ENCODE data around the gene FAM171A2.
"Not testable (repeated sequence)": the region's sequence is repeated elsewhere in the genome, so short reads cannot be mapped to it uniquely, and the experiment has no call there.

The FAM171A2 gene

DNA sequence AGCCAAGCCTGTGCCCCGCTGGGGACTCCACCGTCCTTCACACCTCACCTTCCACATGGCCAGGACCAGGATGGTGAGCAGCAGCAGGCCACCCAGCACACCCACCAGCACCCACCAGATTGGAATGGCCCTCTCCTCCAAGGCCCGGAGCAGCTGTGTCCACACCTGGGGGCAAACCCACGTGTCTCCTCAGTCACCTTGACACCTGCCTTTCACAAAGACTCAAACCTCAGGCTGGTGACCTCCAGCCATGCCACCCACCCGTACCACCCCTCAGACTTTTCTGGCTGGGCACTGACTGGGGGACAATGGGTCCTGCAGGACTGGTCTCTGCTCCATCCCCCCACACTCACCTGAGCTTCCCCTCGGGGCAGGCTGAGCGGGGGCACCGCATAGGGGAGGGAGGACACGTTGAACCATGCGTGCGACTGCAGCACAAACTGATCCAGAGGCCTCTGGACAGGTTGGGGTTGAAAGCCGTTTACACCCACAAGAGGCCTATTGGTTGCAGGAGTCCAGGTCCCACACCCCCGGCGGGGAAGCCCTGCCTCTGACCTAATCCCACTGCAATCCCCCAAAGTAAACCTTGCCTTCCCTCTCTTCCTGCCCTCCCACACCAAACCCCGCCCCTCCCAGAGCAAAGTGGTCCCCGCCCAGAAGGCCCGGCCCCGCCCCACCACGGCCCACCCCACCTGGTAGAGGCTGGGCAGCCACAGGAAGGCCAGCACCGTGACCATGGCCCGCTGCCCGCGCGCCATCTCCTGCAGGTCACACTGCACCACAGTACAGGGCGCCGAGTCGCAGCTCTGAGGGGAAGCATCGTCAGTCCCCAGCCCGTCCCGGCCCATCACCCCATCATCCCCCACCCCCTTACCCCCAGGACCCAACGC is 10.9 kb upstream of the FAM171A2 start:
- Mint-ChIP-seq H3K4me3 (no peak overlapping the region), H3K27ac (no peak overlapping the region), H3K36me3 (ENCODE audit: low read depth) (no peaks in the 10 kb centered on the region), H3K4me1 (ENCODE audit: low read depth) (no peaks in the 10 kb centered on the region), H3K27me3 (peaks cover 18% of the 10 kb centered on the region), H3K9me3 (no peaks in the 10 kb centered on the region)

DNA sequence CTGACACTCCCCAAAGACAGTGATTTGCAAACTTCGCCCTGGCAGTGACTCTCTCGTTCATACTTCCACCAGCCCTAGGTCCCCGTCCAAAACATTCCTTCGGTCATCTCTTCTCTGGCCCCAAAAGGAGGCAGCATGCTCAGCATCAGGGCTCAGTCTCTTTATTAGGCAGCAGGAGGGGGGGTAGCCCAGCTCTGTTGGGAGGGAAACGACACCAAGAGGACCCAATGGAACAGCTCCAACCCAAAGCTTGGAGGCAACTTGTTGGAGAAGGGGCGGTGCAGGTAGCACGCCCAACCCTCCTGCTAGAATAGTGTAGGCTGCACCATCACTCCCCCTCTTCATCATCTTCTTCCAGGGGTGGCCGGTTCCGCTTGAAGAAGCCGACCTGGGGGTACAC is 8.4 kb upstream of the FAM171A2 start:
- no peak overlapping the region for H3K4me3 Mint-ChIP-seq
- no peaks in the 10 kb centered on the region for H3K36me3 Mint-ChIP-seq (ENCODE audit: low read depth)
- H3K27ac Mint-ChIP-seq = no peak overlapping the region
- H3K4me1 Mint-ChIP-seq (ENCODE audit: low read depth) = no peaks in the 10 kb centered on the region
- H3K27me3 Mint-ChIP-seq = peaks cover 30% of the 10 kb centered on the region
- no peaks in the 10 kb centered on the region for H3K9me3 Mint-ChIP-seq

DNA sequence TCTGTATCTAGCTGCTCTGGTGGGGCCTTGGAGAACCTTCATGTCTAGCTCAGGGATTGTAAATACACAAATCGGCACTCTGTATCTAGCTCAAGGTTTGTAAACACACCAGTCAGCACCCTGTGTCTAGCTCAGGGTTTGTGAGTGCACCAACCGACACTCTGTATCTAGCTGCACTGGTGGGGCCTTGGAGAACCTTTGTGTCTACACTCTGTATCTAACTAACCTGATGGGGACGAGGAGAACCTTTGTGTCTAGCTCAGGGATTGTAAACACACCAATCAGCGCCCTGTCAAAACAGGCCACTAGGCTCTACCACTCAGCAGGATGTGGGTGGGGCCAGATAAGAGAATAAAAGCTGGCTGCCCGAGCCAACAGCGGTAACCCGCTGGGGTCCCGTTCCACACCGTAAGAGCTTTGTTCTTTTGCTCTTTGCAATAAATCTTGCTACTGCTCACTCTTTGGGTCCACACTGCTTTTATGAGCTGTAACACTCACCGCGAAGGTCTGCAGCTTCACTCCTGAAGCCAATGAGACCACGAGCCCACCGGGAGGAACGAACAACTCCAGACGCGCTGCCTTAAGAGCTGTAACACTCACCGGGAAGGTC is 5.9 kb upstream of the FAM171A2 start:
- not testable (repeated sequence) for H3K4me1 Mint-ChIP-seq (ENCODE audit: low read depth); H3K9me3 Mint-ChIP-seq

DNA sequence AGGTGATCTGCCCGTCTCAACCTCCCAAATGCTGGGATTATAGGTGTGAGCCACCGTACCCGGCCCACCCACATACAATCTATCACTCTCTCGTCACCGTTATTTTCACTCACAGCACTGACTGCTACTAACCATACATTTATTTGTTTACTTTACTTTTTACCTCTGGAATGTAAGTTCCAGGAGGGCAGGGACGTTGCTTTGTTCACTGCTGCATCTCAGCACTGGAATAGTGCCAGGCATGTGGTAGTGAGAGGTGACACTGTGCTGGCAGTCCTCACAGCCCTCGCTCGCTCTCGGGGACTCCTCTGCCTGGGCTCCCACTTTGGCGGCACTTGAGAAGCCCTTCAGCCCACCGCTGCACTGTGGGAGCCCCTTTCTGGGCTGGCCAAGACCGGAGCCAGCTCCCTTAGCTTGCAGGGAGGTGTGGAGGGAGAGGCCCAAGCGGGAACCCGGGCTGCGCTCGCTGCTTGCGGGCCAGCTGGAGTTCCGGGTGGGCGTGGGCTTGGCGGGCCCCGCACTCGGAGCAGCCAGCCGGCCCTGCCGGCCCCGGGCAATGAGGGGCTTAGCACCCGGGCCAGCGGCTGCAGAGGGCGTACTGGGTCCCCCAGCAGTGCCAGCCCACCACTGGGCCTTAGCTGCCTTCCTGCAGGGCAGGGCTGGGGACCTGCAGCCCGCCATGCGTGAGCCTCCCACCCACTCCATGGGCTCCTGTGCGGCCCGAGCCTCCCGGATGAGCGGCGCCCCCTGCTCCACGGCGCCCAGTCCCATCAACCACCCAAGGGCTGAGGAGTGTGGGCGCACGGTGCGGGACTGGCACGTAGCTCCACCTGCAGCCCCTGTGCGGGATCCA is 5.0 kb upstream of the FAM171A2 start:
- not testable (repeated sequence) for H3K9me3 Mint-ChIP-seq
- H3K27me3 Mint-ChIP-seq = peaks cover 49% of the 10 kb centered on the region

More for the DNA sequence above, 5.9 kb upstream of the FAM171A2 start:
- H3K27ac Mint-ChIP-seq; H3K36me3 Mint-ChIP-seq (ENCODE audit: low read depth): not testable (repeated sequence)
- H3K27me3 Mint-ChIP-seq = peaks cover 49% of the 10 kb centered on the region
- H3K4me3 Mint-ChIP-seq = peak overlapping the region; percentile 64

GRCh38 chr17:44367231-44367979 is 3.8 kb upstream of the FAM171A2 start:
- Mint-ChIP-seq H3K4me1 (ENCODE audit: low read depth) (no peaks in the 10 kb centered on the region), H3K27ac (no peak overlapping the region), H3K27me3 (peaks cover 49% of the 10 kb centered on the region), H3K9me3 (no peaks in the 10 kb centered on the region), H3K36me3 (ENCODE audit: low read depth) (no peaks in the 10 kb centered on the region), H3K4me3 (no peak overlapping the region)

More for the DNA sequence above, 5.0 kb upstream of the FAM171A2 start:
- H3K4me3 Mint-ChIP-seq; H3K27ac Mint-ChIP-seq; H3K36me3 Mint-ChIP-seq (ENCODE audit: low read depth); H3K4me1 Mint-ChIP-seq (ENCODE audit: low read depth): not testable (repeated sequence)

DNA sequence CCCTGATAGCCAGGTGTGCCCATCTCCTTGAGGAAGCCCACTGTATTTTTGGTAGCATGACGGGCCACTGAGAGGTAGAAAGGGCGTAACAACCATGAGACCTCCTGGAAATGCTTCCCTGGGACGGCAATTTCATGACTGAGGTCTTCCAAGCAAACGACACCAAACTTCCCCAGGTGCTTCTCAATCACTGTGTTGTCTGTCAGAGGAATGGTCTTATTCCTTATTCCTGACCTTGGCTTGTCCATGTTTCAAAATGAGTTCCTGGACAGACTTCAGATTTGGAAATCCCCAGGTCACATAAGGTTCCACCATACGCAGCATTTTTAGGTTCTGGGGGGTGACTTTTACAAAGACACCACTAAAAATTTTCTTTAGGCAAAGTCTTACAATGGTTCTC is 1.4 kb upstream of the FAM171A2 start:
- H3K4me1 Mint-ChIP-seq (ENCODE audit: low read depth); H3K36me3 Mint-ChIP-seq (ENCODE audit: low read depth); H3K4me3 Mint-ChIP-seq; H3K9me3 Mint-ChIP-seq; H3K27ac Mint-ChIP-seq: not testable (repeated sequence)
- peaks cover 45% of the 10 kb centered on the region for H3K27me3 Mint-ChIP-seq

DNA sequence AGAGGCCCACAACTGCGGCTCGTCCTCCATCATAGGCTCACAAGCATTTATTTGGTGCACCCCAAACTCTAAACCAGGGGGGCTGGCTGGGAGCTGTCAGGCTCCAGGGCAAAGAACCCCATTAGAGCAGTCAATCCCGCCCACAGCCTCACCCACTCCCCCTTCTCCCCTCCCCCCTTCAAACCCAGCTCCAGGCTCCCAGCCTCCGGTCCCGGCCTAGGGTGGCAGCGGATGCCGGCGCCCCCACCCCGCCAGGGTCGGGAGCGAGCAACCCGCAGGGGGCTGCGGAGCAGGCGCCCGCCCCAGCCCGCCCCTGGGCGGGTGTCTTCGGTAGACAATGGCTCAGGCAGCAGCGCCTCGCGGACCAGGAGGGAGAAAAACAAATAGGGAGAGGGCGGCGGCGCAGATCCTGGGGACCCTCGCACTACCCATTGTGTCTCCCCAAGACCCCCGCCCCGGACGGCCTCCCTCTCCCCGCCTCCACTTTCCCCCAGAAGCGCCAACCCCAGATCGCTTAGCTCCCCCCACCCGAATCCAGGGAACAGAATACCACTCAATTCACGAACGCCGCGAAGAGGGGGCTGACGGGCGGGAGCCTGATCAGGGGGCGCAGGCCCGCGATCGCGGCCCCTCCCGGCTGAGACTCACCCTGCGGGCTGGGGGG is 572 bp downstream of the FAM171A2 start:
- Mint-ChIP-seq H3K27me3 (peaks cover 38% of the 10 kb centered on the region), H3K4me3 (peak overlapping the region; percentile 62), H3K27ac (no peak overlapping the region)

DNA sequence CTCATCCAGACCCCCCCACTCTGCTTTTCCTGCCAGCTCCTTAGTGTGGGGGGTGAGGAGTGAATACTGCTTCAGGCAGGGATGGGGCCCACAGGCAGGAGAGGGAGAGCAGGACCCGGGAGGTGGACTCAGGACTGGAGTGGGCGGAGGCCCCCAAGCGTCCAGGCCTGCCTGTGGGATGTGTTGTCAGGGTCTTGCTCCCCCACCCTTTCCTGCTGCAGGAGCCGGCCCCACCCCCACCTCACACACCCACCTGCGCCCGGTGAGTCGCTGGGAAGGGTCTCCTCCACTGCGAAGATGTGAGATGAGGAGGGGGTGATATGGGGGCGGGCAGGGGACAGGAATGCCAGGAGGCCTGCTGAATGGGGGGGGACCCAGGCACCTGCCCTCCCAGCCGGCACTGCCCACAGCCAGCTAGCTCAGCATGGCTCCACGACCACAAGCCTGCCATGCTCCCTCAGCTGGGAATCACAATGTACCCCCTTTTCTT is 1.1 kb downstream of the FAM171A2 start:
- H3K27me3 Mint-ChIP-seq = peaks cover 35% of the 10 kb centered on the region
- H3K36me3 Mint-ChIP-seq (ENCODE audit: low read depth) = no peaks in the 10 kb centered on the region
- H3K27ac Mint-ChIP-seq = no peak overlapping the region
- H3K4me1 Mint-ChIP-seq (ENCODE audit: low read depth) = no peaks in the 10 kb centered on the region
- H3K9me3 Mint-ChIP-seq = no peaks in the 10 kb centered on the region
- no peak overlapping the region for H3K4me3 Mint-ChIP-seq

More for the DNA sequence above, 572 bp downstream of the FAM171A2 start:
- Mint-ChIP-seq H3K9me3 (no peaks in the 10 kb centered on the region), H3K4me1 (ENCODE audit: low read depth) (no peaks in the 10 kb centered on the region), H3K36me3 (ENCODE audit: low read depth) (no peaks in the 10 kb centered on the region)

DNA sequence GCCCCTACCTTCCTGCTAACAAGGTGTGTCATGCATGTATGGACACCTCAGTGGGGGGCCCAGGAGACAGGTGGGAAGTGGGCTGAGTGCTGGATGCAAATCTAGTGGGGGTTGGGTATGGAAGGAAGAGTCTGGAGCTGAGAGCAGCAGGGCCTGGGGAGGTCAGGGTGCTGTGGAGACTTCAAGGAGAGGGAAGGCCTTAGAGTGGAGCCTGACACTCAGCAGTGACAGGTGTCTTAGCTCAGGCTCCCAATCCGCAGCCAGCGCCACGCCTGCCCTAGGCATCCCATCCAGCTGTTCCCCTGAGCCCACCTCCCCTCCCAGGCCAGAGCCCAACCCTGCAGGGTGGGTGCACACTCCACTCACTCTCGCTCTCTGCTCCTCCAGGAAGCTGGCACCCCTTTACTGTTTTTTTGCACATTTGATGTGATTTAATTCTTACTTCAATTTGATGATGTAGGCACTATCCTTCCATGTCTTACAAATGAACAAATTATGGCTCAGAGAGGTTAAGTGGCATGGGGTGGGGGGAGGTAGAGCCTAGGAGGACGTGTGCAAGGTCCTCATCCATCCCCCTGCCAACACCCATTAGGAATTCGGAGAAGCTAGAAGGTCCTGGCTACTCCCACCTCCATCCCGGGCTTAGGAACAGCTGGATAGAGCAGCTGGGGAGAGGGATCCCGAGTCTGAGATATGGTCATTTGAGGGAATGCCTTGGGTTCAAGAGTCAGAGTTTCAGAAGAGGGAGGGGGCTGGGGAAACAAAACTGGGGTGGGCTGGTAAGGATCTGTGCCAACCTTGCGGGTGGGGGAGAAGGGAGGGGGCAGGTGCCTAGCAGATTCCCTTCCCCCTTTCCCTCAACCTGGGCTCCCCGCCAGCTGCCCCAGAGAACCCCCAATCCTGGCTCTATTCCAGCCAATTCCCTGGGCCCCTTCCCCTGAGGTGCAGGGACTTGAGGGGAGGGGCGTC is 2.1 kb downstream of the FAM171A2 start:
- peaks cover 27% of the 10 kb centered on the region for H3K27me3 Mint-ChIP-seq
- H3K36me3 Mint-ChIP-seq (ENCODE audit: low read depth) = no peaks in the 10 kb centered on the region
- H3K27ac Mint-ChIP-seq = no peak overlapping the region
- H3K4me3 Mint-ChIP-seq = no peak overlapping the region
- H3K4me1 Mint-ChIP-seq (ENCODE audit: low read depth) = no peaks in the 10 kb centered on the region
- H3K9me3 Mint-ChIP-seq = no peaks in the 10 kb centered on the region

GRCh38 chr17:44360826-44361225 is 2.8 kb downstream of the FAM171A2 start:
- Mint-ChIP-seq H3K4me1 (ENCODE audit: low read depth) (no peaks in the 10 kb centered on the region), H3K36me3 (ENCODE audit: low read depth) (no peaks in the 10 kb centered on the region), H3K27me3 (peaks cover 20% of the 10 kb centered on the region), H3K27ac (no peak overlapping the region), H3K4me3 (no peak overlapping the region), H3K9me3 (no peaks in the 10 kb centered on the region)

- H3K27ac Mint-ChIP-seq = no peak overlapping the region
- H3K36me3 Mint-ChIP-seq (ENCODE audit: low read depth) = no peaks in the 10 kb centered on the region
- H3K4me3 Mint-ChIP-seq = no peak overlapping the region
- peaks cover 15% of the 10 kb centered on the region for H3K27me3 Mint-ChIP-seq
- H3K4me1 Mint-ChIP-seq (ENCODE audit: low read depth) = no peaks in the 10 kb centered on the region
- H3K9me3 Mint-ChIP-seq = no peaks in the 10 kb centered on the region
Observed at GRCh38 chr17:44360144-44360533, 3.5 kb downstream of the FAM171A2 start.

DNA sequence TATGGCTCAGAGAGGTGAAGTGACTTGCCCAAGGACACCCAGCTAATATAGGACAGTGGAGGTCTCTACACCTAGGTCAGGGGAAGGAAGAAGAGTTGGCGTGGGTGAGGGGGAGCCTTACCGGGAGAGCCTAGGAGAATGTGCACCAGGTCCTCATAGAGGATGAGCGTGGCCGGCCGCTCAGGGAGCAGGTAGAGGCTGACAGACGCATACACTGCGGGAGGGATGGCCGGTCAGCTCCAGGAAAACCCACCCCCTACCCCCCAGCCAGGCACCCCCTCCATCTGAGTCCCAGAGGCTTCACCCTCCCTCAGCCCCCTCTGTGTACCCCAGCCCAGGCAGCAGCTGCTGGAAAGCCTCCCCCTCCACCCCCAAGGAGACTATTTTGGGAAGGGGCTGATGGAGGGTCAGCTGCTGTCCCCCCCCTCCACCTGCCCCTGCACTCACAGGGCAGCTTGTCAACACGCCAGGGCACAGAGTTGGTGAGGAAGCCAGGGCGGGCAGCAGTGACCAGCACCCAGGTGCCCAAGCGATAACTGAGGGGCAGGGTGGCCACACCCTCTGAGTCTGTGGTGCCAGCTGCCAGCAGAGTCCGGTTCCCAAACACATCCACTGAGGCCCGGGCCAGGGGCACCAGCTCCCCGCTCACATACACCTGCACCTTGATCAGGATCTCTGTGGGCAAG is 4.1 kb downstream of the FAM171A2 start:
- H3K9me3 Mint-ChIP-seq = no peaks in the 10 kb centered on the region
- H3K4me1 Mint-ChIP-seq (ENCODE audit: low read depth) = no peaks in the 10 kb centered on the region
- no peak overlapping the region for H3K27ac Mint-ChIP-seq
- peaks cover 11% of the 10 kb centered on the region for H3K27me3 Mint-ChIP-seq
- no peaks in the 10 kb centered on the region for H3K36me3 Mint-ChIP-seq (ENCODE audit: low read depth)
- no peak overlapping the region for H3K4me3 Mint-ChIP-seq

- Mint-ChIP-seq H3K36me3 (ENCODE audit: low read depth) (no peaks in the 10 kb centered on the region), H3K27me3 (peaks cover 11% of the 10 kb centered on the region), H3K9me3 (no peaks in the 10 kb centered on the region), H3K27ac (no peak overlapping the region), H3K4me3 (no peak overlapping the region), H3K4me1 (ENCODE audit: low read depth) (no peaks in the 10 kb centered on the region)
Observed at GRCh38 chr17:44359006-44359405, 4.6 kb downstream of the FAM171A2 start.
